Mononuclear cell (primary cell): ENCODE results near the gene CD28. TPM values are rescaled to one million over a fixed set of nuclear protein-coding genes. Genes with fewer than 3 reads are reported as not detected.

Experiments used
- H3K27me3 ChIP-seq: 2 replicates; pipeline ENCODE4 v1.6.0; 2011; ENCODE audit warnings: low read length, control low read depth; ENCODE audit not compliant: insufficient read depth
- H3K4me1 ChIP-seq: 2 replicates; pipeline ENCODE4 v1.5.1; 2011; ENCODE audit warnings: mild to moderate bottlenecking, low read length, control low read depth; ENCODE audit not compliant: insufficient read depth
- H3K4me3 ChIP-seq: 2 replicates; pipeline ENCODE4 v1.5.1; 2011; ENCODE audit warnings: mild to moderate bottlenecking, low read length, moderate library complexity
- H3K9me3 ChIP-seq: 2 replicates; pipeline ENCODE4 v1.5.1; 2011; ENCODE audit warnings: low read depth, mild to moderate bottlenecking, control low read depth, low read length
- total RNA-seq: library from RNA; depleted of rRNA; stranded (reverse); fragments of >200 nt; gene quantifications from one replicate; pipeline ENCODE4 v1.2.3, GENCODE V29; 2012

CD28 gene
- total RNA-seq, 1 donor = 85.3 TPM

DNA sequence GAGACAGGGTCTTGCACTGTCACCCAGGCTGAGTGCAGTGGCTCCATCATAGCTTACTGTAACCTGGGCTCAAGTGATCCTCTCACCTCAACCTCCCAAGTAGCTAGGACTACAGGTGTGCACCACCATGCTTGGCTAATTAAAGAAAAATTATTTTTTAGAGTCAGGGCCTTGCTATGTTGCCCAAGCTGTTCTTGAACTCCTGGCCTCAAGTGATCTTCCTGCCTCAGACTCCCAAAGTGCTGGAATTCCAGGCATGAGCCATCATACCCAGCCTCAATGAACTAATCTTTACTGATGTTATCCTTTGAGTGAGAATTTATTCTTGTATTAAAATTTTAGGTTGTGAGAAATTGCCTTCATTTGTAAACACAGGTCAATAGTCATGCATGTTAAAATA, 27.0 kb upstream of the CD28 start:
- Histone ChIP-seq H3K27me3 (no peaks in the 10 kb centered on the region), H3K9me3 (no peaks in the 10 kb centered on the region), H3K4me3 (no peak overlapping the region), H3K4me1 (peaks cover 11% of the 10 kb centered on the region)

DNA sequence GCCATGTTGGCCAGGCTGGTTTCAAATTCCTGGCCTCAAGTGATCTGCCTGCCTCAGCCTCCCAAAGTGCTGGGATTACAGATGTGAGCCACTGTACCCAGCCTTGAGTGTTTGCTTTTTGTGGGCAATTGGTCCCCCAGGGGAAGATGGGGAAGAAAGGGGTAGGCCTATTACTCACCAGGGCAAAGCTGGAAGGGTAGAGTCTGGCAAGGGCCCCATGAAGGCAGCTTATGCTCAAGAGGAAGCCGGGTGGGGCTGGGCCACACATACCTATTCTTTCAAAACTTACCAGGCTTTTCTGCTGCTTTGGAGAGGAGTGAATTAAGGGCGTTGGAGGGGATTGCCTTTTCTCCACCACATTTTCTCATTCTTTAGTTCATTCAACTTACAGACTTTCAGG, 24.5 kb upstream of the CD28 start:
- H3K9me3 ChIP-seq = no peaks in the 10 kb centered on the region
- no peak overlapping the region for H3K4me3 ChIP-seq
- H3K4me1 ChIP-seq = peaks cover 11% of the 10 kb centered on the region
- no peaks in the 10 kb centered on the region for H3K27me3 ChIP-seq

DNA sequence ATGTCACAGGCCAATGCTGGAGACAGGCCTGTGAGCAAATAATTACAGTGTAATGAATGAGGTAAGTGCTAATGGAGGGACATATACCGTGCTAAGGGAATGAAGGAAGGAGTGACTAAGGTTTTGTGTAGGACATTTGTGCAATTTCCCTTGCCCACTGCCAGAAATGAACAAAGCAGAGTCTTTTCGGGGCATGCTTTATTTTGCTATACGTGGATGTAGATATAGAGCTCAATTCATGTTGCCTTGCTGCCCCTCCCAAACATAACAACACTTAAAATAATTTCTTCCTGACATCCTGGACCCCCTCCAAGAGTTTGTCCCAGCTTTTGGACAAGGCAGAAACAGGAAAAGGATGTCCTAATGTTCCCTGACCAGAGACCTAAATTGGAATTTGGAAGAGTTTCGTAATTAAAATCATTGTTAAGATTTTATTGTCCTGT, 23.7 kb upstream of the CD28 start:
- Histone ChIP-seq H3K4me1 (peaks cover 11% of the 10 kb centered on the region), H3K9me3 (no peaks in the 10 kb centered on the region), H3K27me3 (no peaks in the 10 kb centered on the region), H3K4me3 (no peak overlapping the region)

DNA sequence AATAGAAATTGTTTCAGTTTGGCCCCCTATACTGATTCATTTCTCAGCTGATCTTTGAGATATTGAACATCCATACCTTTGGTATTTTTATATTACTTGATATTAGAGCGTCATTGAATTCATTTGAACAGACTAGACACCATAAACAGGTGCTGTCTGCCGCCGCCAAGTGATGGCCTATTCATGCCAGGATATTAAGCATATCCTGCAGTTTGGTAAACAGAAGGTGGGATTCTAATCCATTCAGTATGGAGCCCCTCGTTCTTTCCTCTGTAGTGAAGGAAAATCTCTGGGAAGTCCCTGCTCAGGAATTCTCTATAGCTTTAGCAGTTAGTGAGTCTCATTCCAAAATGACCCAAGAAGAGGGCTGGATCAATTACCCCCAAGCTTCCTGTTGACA, 23.0 kb upstream of the CD28 start:
- Histone ChIP-seq H3K9me3 (no peaks in the 10 kb centered on the region), H3K27me3 (no peaks in the 10 kb centered on the region), H3K4me3 (no peak overlapping the region), H3K4me1 (peaks cover 12% of the 10 kb centered on the region)

GRCh38 chr2:203683932-203684556, 22.4 kb upstream of the CD28 start:
- Histone ChIP-seq H3K27me3 (no peaks in the 10 kb centered on the region), H3K4me1 (peaks cover 18% of the 10 kb centered on the region), H3K9me3 (no peaks in the 10 kb centered on the region), H3K4me3 (no peak overlapping the region)

- Histone ChIP-seq H3K27me3 (no peaks in the 10 kb centered on the region), H3K4me1 (peaks cover 27% of the 10 kb centered on the region), H3K4me3 (no peak overlapping the region), H3K9me3 (no peaks in the 10 kb centered on the region)
Observed at GRCh38 chr2:203685081-203685621, 21.3 kb upstream of the CD28 start.

DNA sequence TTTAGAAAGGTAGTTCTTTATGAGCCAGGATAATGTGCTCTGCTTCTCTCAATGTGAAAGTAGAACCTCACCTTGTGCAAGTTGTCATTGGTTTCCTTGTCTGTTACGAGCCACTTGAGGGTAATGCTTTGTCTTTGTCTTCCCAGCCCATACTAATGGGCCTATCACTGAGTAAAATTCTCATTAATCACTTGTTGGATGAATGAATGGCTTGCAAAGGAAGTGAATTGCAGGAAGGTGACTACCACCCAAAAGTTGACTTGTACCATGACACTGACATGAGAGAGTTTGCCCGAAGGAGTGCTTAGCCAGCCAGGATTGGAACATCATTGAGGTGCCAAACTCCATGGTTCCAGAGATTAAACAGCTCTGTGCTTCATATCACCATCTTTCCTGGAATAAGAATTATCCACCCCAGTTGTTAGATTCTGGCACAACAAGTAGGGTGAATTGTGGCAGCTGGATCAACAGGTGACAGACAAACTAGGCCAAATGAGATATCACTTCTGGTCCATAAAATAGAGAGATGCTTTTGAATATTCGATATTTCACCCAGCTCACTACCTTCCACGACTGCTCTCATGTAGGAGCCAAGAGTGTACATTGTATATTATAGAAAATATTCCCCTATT, 20.5 kb upstream of the CD28 start:
- Histone ChIP-seq H3K9me3 (no peaks in the 10 kb centered on the region), H3K27me3 (no peaks in the 10 kb centered on the region), H3K4me1 (peaks cover 27% of the 10 kb centered on the region), H3K4me3 (no peak overlapping the region)

GRCh38 chr2:203687165-203687564, 19.3 kb upstream of the CD28 start:
- peaks cover 24% of the 10 kb centered on the region for H3K4me1 ChIP-seq
- H3K4me3 ChIP-seq = no peak overlapping the region
- H3K27me3 ChIP-seq = peaks cover 3% of the 10 kb centered on the region
- H3K9me3 ChIP-seq = no peaks in the 10 kb centered on the region

- H3K27me3 ChIP-seq = peaks cover 3% of the 10 kb centered on the region
- H3K4me3 ChIP-seq = no peak overlapping the region
Observed at GRCh38 chr2:203688798-203689197, 17.6 kb upstream of the CD28 start.

GRCh38 chr2:203689426-203690116, 16.9 kb upstream of the CD28 start:
- H3K9me3 ChIP-seq = no peaks in the 10 kb centered on the region

More at GRCh38 chr2:203688798-203689197, 17.6 kb upstream of the CD28 start:
- no peaks in the 10 kb centered on the region for H3K9me3 ChIP-seq
- peaks cover 16% of the 10 kb centered on the region for H3K4me1 ChIP-seq

DNA sequence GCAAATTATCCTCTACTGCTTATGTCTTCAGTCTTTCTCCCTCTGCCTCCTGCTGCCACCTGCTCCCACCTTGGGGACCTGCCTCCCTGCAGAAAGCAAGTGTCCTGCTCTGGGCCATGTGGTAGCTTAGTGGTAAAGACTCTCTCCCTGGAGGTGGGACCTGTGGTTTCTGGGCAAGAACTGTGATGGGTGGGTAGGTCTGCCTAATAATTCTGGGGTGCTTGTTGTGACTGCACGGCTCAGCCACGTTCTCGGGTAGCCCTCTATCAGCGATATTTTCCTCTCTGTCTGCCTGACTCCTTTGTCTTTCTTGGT, 16.4 kb upstream of the CD28 start:
- Histone ChIP-seq H3K4me1 (peaks cover 16% of the 10 kb centered on the region), H3K27me3 (peaks cover 3% of the 10 kb centered on the region), H3K4me3 (no peak overlapping the region), H3K9me3 (no peaks in the 10 kb centered on the region)

More at GRCh38 chr2:203689426-203690116, 16.9 kb upstream of the CD28 start:
- no peak overlapping the region for H3K4me3 ChIP-seq
- H3K27me3 ChIP-seq = peaks cover 3% of the 10 kb centered on the region
- H3K4me1 ChIP-seq = peaks cover 16% of the 10 kb centered on the region

DNA sequence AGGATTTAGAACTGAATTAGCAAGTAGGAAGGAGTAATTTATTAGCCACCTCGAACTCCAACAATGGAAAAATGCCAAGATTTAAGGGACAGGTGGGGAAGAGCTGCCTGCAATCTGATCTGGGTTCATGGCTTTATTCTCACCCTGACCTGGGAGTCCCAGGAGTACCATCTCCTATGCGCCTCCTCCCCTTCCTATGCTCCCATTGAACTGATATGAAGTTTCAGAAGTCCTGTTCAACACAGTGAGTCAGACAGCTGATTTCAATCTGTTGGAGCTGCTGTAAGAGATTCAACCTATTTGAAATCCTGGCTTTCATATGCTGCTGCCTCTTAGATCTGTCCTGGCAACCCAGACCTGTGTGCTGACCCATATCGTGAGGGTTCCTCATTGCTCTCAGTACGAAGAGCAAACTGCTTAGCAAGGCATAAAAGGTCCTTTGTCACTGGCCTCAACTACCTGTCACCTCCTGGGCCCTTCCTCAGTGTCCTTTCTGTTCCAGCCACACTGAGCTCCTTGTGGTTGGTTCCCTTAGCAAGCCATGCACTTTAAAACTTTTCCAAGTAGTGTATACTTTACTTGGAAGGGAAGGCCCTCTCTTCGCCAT, 15.9 kb upstream of the CD28 start:
- Histone ChIP-seq H3K4me3 (no peak overlapping the region), H3K27me3 (peaks cover 3% of the 10 kb centered on the region), H3K4me1 (peaks cover 16% of the 10 kb centered on the region), H3K9me3 (no peaks in the 10 kb centered on the region)

DNA sequence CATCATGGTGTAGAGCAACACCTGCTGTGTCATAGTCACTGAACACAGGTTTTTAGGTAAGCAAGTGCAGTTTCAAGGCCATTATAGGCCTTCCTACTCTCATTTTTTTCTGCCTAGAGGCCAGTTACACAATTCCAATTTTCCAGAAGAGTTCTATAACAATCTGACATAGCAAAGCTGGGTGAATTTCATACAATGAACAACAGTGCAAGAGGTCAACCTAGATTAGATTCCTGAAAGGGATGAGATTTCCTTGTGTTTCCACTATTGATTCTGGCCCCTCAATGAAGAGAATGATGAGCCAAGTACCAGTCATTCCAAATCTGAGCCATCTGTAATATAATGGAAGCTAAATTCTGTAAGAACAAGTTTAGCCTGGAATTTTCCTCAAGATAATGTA, 15.3 kb upstream of the CD28 start:
- Histone ChIP-seq H3K4me3 (no peak overlapping the region), H3K27me3 (peaks cover 3% of the 10 kb centered on the region), H3K9me3 (no peaks in the 10 kb centered on the region), H3K4me1 (peaks cover 16% of the 10 kb centered on the region)

- Histone ChIP-seq H3K4me3 (no peak overlapping the region), H3K4me1 (peaks cover 16% of the 10 kb centered on the region), H3K9me3 (no peaks in the 10 kb centered on the region), H3K27me3 (peaks cover 3% of the 10 kb centered on the region)
Observed at GRCh38 chr2:203692031-203692710, 14.3 kb upstream of the CD28 start.
